HG03039 (cell line): ENCODE data around the gene BORCS8.
A peak's percentile ranks its signal among the peaks of the same experiment; 100 is the strongest.
"Not testable (repeated sequence)": the region's sequence is repeated elsewhere in the genome, so short reads cannot be mapped to it uniquely, and the experiment has no call there.

Experiments
- ATAC-seq: cut with Tn5 transposase; IDR thresholded peaks from one replicate; pipeline ENCODE4 v1.9.1; 2021; ENCODE audit warnings: mild to moderate bottlenecking, moderate library complexity; ENCODE audit not compliant: unreplicated experiment

Gene BORCS8

GRCh38 chr19:19152668-19153384 is 39.1 kb downstream of the BORCS8 start:
- ATAC-seq: no peak

- ATAC-seq: no peak
Measured at GRCh38 chr19:19151418-19151817, 40.5 kb downstream of the BORCS8 start.

- no peak for ATAC-seq
Measured at GRCh38 chr19:19149435-19149834, 42.5 kb downstream of the BORCS8 start.

GRCh38 chr19:19148504-19148903 is 43.4 kb downstream of the BORCS8 start:
- not testable (repeated sequence) for ATAC-seq

GRCh38 chr19:19147344-19147743 is 44.6 kb downstream of the BORCS8 start:
- no peak for ATAC-seq

GRCh38 chr19:19146865-19147264 is 45.1 kb downstream of the BORCS8 start:
- no peak for ATAC-seq

GRCh38 chr19:19145684-19146608 is 46.0 kb downstream of the BORCS8 start:
- ATAC-seq: no peak

- no peak for ATAC-seq
Measured at GRCh38 chr19:19145281-19145680, 46.7 kb downstream of the BORCS8 start.

GRCh38 chr19:19142347-19142746 is 49.6 kb downstream of the BORCS8 start:
- no peak for ATAC-seq

- ATAC-seq: no peak
Measured at GRCh38 chr19:19140476-19140875, 51.5 kb downstream of the BORCS8 start.

- no peak for ATAC-seq
Measured at GRCh38 chr19:19139876-19140229, 52.1 kb downstream of the BORCS8 start.

- peak; percentile 97 for ATAC-seq
Measured at GRCh38 chr19:19138109-19138981, 53.6 kb downstream of the BORCS8 start, which contains the start of gene TMEM161A. Gene TMEM161A (minus strand): TSS chr19:19138478. CDS start chr19:19138428, 50 bp downstream.

- no peak for ATAC-seq
Measured at GRCh38 chr19:19137556-19138108, 54.3 kb downstream of the BORCS8 start.

GRCh38 chr19:19135713-19136112 is 56.2 kb downstream of the BORCS8 start:
- not testable (repeated sequence) for ATAC-seq

GRCh38 chr19:19134687-19135158 is 57.2 kb downstream of the BORCS8 start:
- no peak for ATAC-seq

- no peak for ATAC-seq
Measured at GRCh38 chr19:19133985-19134384, 58.0 kb downstream of the BORCS8 start.

GRCh38 chr19:19132912-19133311 is 59.0 kb downstream of the BORCS8 start:
- ATAC-seq: no peak

- ATAC-seq: no peak
Measured at GRCh38 chr19:19131989-19132388, 60.0 kb downstream of the BORCS8 start.
